Stomach smooth muscle (tissue), 2 donors: ENCODE results near the gene SULT2A1.
"Not testable (repeated sequence)": the region's sequence is repeated elsewhere in the genome, so short reads cannot be mapped to it uniquely, and the experiment has no call there.

Experiments used
- H3K27ac ChIP-seq: one replicate; pipeline ENCODE4 v1.7.0; 2013; ENCODE audit warnings: mild to moderate bottlenecking, low read length, inconsistent platforms
- H3K27me3 ChIP-seq, 2 donors: one replicate each; pipeline ENCODE4 v1.7.0; 2013; ENCODE audit warnings: low read length in 2 of 2; ENCODE audit not compliant: insufficient read depth in 2 of 2, control insufficient read depth in 1 of 2
- H3K36me3 ChIP-seq, 2 donors: one replicate each; pipeline ENCODE4 v1.7.0; 2013; ENCODE audit warnings: low read length in 2 of 2; ENCODE audit not compliant: control insufficient read depth in 2 of 2, insufficient read depth in 2 of 2
- H3K4me1 ChIP-seq: one replicate; pipeline ENCODE4 v1.7.0; 2013; ENCODE audit warnings: low read length; ENCODE audit not compliant: control insufficient read depth, insufficient read depth
- H3K4me3 ChIP-seq, 2 donors: one replicate each; pipeline ENCODE4 v1.7.0; 2013; ENCODE audit warnings: low read length in 2 of 2
- H3K9ac ChIP-seq, 2 donors: one replicate each; pipeline ENCODE4 v1.7.0; 2013; ENCODE audit warnings: low read length in 2 of 2, mild to moderate bottlenecking in 1 of 2
- H3K9me3 ChIP-seq, 2 donors: one replicate each; pipeline ENCODE4 v1.7.0; 2013; ENCODE audit warnings: low read length in 2 of 2; ENCODE audit not compliant: control insufficient read depth in 2 of 2
- donor health status: healthy.
- donor health status: Pancreatic carcinoma.

SULT2A1 gene

DNA sequence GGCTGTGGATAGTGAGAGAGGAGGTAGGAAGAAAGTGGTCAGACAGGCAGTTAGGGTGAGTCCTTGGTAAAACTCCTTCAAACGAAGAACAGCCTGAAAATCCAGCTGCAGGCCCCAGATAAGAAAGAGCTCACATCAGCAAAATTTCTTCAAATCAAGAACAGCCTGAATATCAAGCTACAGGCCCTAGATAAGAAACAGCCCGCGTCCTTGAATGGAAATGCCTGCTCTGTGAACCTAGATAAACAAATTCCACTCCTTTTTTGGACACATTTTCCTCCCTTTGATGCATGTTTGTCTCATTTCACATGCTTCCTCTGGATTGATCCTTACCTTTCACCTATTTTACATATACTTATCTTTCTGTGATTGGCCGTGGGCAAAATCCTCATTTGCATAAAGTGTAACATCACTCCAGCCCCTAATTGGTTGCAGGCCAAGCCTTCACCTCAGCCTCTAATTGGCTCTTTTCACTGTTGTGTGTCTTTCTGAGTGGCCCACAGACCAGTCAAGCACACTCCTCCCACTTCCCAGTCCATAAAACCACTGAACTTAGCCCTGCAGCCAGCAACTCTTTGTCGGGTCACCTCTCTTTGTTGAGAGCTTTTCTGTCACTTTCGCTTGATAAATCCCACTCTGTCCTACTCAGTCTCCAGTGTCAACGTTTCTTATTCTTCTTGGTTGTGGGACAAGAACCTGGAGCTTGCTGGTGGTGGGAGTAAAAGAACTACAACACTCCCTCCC, 6.0 kb upstream of the SULT2A1 start:
- no peak overlapping the region for H3K9ac ChIP-seq
- peaks cover 3 to 10% of the 10 kb centered on the region in 2 donors for H3K9me3 ChIP-seq
- no peak overlapping the region for H3K4me3 ChIP-seq
- no peaks in the 10 kb centered on the region for H3K4me1 ChIP-seq
- H3K36me3 ChIP-seq = no peaks in the 10 kb centered on the region
- H3K27ac ChIP-seq = no peak overlapping the region
- peaks cover 0 to 2% of the 10 kb centered on the region in 2 donors for H3K27me3 ChIP-seq

DNA sequence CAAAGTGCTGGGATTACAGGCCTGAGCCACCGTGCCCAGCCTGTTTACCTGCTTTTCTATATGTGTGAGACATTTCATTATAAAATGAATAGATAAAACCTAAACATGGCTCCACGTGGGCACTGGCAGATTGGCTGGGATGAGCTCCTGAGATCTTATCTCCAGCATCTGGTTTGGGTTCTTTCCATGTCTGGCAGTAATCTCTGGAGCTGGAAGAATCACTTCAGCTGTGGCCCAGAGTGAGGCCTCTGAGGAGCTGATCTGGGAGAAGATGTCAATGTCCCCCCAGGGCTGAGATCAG, 5.5 kb upstream of the SULT2A1 start:
- Histone ChIP-seq H3K27me3 (peaks cover 0 to 2% of the 10 kb centered on the region in 2 donors), H3K27ac (no peak overlapping the region), H3K36me3 (no peaks in the 10 kb centered on the region), H3K9me3 (peaks cover 3 to 8% of the 10 kb centered on the region in 2 donors), H3K4me1 (no peaks in the 10 kb centered on the region), H3K4me3 (no peak overlapping the region), H3K9ac (no peak overlapping the region)

DNA sequence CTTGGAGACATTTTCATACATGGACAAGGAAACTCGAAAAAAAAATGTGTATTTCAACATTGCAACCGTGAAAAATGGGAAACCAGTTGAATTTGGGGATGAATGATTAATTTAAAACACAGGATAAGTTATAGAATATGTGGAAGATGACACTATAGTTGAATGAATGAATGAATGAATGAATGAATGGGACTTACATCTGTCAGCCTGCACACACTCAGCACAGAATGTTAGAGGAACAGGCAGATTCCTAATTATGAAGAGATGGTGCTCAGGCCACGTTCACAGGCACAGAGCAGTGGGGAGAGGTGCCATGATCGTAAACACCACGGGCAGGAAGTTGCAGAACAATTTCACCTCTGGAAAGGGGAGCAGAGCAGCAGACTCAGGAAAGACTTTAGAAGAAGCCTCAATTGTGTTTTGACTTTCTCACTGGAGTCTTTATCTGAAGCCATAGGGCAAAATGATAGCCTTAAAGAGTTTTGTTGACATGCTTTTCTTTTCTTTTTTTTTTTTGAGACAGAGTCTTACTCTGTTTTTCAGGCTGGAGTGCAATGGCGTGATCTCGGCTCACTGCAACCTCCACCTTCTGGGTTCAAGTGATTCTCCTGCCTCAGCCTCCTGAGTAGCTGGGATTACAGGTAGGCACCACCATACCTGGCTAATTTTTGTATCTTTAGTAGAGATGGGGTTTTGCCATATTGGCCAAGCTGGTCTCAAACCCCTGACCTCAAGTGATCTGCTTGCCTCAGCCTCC, 4.9 kb upstream of the SULT2A1 start:
- Histone ChIP-seq H3K4me3 (no peak overlapping the region), H3K4me1 (no peaks in the 10 kb centered on the region), H3K9ac (no peak overlapping the region), H3K27ac (no peak overlapping the region), H3K9me3 (peaks cover 3% of the 10 kb centered on the region in 2 donors), H3K36me3 (no peaks in the 10 kb centered on the region), H3K27me3 (peaks cover 0 to 2% of the 10 kb centered on the region in 2 donors)

DNA sequence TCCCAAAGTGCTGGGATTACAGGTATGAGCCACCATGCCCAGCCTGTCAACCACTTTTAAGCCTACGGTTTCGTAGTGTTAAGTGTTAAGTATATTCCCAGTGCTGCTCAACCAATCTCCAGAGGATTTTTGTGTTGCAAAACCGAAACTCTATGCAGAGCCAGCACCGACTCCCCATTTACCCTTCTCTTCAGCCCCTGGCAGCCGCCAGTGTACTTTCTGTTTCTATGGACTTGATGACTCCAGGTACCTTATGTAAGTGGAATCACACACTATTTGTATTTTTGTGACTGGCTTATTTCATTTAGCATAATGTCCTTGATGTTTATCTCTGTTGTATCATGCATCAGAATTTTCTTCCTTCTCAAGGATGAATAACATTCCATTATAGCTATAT, 1.1 kb downstream of the SULT2A1 start:
- Histone ChIP-seq H3K36me3 (no peaks in the 10 kb centered on the region), H3K27ac (no peak overlapping the region), H3K9me3 (no peaks in the 10 kb centered on the region), H3K9ac (no peak overlapping the region), H3K27me3 (peaks cover 0 to 6% of the 10 kb centered on the region in 2 donors), H3K4me3 (no peak overlapping the region), H3K4me1 (no peaks in the 10 kb centered on the region)

DNA sequence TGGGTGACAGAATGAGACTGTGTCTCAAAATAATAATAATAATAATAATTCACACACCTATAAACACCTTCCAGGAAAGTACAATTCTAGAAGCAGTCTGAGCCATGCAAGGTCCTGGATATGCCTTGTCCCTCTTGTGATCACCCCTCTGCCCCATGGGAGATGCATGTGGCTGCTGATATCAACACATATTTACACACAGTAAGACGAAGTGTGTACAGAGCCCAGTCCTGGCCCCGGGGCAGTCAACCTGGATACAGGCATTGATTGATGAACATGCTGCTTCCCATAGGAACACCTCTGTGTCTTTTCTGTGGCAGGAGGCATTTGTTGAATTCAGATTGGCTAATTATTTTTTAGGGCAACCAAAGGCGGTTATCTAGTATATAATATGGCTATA, 3.2 kb downstream of the SULT2A1 start:
- Histone ChIP-seq H3K27me3 (peaks cover 2 to 9% of the 10 kb centered on the region in 2 donors), H3K9me3 (peaks cover 0 to 2% of the 10 kb centered on the region in 2 donors), H3K27ac (no peak overlapping the region), H3K4me3 (no peak overlapping the region), H3K9ac (no peak overlapping the region), H3K36me3 (no peaks in the 10 kb centered on the region), H3K4me1 (no peaks in the 10 kb centered on the region)

DNA sequence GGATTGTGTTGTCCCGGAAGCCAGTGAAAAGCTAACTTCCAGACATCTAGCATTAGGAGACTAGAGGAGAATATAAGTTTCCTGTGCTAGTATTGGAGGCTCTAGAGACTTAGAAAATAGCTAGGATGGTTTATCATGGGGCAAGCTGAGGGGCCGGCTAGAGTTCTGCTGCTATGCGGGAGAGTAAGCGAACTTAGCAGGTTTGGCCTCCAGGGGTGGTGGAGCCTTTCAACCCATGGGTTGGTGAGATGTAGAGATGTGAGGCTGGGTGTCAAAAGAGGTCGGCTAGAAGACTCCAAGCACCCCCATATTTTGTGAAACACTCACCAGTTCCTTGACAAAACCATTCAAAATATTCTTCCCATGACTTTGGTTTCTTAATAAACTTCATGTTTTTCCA, 4.4 kb downstream of the SULT2A1 start:
- H3K36me3 ChIP-seq = no peaks in the 10 kb centered on the region
- peaks cover 0 to 2% of the 10 kb centered on the region in 2 donors for H3K9me3 ChIP-seq
- no peak overlapping the region for H3K27ac ChIP-seq
- peaks cover 2 to 7% of the 10 kb centered on the region in 2 donors for H3K27me3 ChIP-seq
- no peak overlapping the region for H3K9ac ChIP-seq
- H3K4me3 ChIP-seq = no peak overlapping the region
- no peaks in the 10 kb centered on the region for H3K4me1 ChIP-seq

DNA sequence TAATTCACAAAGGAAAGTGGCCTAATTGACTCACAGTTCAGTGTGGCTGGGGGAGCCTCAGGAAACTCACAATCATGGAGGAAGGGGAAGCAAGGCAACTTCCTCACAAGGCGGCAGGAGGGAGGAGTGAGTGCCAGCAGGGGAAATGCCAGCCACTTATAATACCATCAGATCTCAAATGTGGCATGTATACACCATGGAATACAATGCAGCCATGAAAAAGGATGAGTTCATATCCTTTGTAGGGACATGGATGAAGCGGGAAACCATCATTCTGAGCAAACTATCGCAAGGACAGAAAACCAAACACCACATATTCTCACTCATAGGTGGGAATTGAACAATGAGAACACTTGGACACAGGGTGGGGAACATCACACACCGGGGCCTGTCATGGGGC, 6.7 kb downstream of the SULT2A1 start:
- not testable (repeated sequence) for H3K4me1 ChIP-seq, H3K9me3 ChIP-seq, H3K27ac ChIP-seq, H3K4me3 ChIP-seq, H3K36me3 ChIP-seq, H3K9ac ChIP-seq, H3K27me3 ChIP-seq

DNA sequence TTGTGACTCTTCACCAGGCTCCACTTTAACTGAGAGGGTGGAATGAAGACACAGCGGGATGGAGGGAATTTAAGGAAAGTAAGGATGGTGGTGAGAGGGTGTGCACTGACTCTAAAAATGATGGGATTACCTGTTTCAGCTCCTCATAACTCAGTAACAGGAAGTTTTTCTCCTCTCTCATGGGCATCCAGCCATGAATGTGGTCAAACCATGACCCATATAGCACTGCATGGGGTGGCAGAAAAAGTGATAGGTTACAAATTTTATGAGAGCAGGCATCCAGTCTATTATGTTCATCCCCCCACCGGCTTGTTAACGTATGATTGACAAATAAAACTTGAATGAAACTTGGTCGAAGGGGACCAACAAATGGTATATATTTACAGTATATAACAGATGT, 7.2 kb downstream of the SULT2A1 start:
- H3K27ac ChIP-seq = no peak overlapping the region
- no peaks in the 10 kb centered on the region for H3K4me1 ChIP-seq
- H3K36me3 ChIP-seq = no peaks in the 10 kb centered on the region
- no peak overlapping the region for H3K4me3 ChIP-seq
- H3K9me3 ChIP-seq = peaks cover 0 to 2% of the 10 kb centered on the region in 2 donors
- no peak overlapping the region for H3K9ac ChIP-seq
- peaks cover 2 to 7% of the 10 kb centered on the region in 2 donors for H3K27me3 ChIP-seq

DNA sequence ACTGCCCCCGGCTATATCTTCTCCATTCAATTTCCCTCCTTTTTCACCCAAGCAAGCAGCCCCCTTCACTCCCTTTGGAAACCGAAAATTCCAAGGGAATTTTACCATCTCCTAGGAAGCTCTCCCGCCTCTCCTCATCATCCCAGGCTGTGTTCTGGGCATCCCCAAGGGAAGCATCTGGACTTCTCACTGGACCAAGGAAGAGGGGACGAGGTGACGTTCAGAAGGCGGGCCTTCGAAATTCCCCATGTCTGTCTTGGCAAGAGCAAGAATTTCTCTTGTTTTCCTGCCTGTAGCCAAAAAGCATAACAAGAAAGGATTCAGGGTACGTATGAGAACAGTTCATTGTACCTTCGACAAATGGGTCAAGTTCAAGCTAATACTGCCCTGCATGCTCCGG, 20.9 kb downstream of the SULT2A1 start:
- H3K36me3 ChIP-seq = no peaks in the 10 kb centered on the region
- no peak overlapping the region for H3K4me3 ChIP-seq
- no peaks in the 10 kb centered on the region for H3K4me1 ChIP-seq
- no peak overlapping the region for H3K27ac ChIP-seq
- H3K27me3 ChIP-seq = no peaks in the 10 kb centered on the region
- no peaks in the 10 kb centered on the region for H3K9me3 ChIP-seq
- no peak overlapping the region for H3K9ac ChIP-seq

DNA sequence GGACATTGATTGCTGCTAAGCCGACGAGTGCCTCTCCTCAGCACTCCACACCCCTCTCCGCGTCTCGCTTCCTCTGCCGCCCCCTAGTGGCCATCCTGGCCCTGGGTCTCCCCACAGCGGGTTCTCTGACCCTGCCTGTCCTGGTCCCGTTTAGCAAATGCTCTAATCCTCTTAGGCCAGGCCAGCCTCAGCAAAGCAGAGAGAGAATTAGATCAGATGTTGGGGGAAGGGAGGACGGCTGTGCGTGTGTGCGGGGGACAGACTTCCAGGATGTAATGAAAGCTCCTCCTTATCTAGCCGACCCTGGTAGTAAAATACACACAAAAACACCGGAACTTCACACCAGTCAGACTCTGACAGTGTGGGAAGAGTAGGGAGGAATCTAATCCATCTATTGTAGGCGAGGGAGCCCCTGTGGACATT, 22.6 kb downstream of the SULT2A1 start:
- no peak overlapping the region for H3K9ac ChIP-seq
- H3K27me3 ChIP-seq = no peaks in the 10 kb centered on the region
- no peak overlapping the region for H3K4me3 ChIP-seq
- H3K27ac ChIP-seq = no peak overlapping the region
- no peaks in the 10 kb centered on the region for H3K4me1 ChIP-seq
- H3K9me3 ChIP-seq = no peaks in the 10 kb centered on the region
- H3K36me3 ChIP-seq = no peaks in the 10 kb centered on the region

DNA sequence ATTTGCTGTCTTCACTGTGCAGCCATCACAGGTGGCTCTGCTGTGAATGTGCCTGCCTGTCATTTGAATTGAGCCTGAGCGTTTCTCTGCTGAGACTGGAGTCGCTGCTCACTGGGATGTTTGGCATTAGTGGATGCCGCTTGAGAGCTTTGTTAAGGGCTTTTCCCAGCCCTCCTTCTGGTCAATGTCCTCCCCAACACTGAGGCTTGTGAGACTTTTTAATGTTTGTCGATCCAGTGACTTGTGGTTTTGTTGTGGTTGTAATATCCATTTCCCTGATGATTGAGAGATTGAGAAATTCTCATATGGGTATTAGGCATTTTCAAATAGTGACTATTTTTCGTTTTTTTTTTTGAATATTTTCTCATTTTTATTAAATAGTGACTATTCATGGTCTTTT, 24.5 kb downstream of the SULT2A1 start:
- H3K9me3 ChIP-seq = no peaks in the 10 kb centered on the region
- no peak overlapping the region for H3K9ac ChIP-seq
- no peak overlapping the region for H3K27ac ChIP-seq
- no peaks in the 10 kb centered on the region for H3K4me1 ChIP-seq
- H3K36me3 ChIP-seq = no peaks in the 10 kb centered on the region
- no peaks in the 10 kb centered on the region for H3K27me3 ChIP-seq
- H3K4me3 ChIP-seq = no peak overlapping the region
